HEK293 (cell line): ENCODE data around the gene TRDMT1.

Source experiments
- EGR2 ChIP-seq: fragments of 450-650 bp; formaldehyde crosslinking; IDR thresholded peaks from 2 replicates; pipeline ENCODE4 v1.5.1; 2016; ENCODE audit warnings: low read depth, missing biosample characterization, missing genetic modification characterization
- FEZF1 ChIP-seq: fragments of 450-650 bp; formaldehyde crosslinking; IDR thresholded peaks from 2 replicates; pipeline ENCODE4 v1.5.1; 2016; ENCODE audit warnings: missing biosample characterization, missing genetic modification characterization
- GLIS2 ChIP-seq: fragments of 450-650 bp; formaldehyde crosslinking; IDR thresholded peaks from 2 replicates; pipeline ENCODE4 v1.5.1; 2016; ENCODE audit warnings: missing biosample characterization, missing genetic modification characterization
- MZF1 ChIP-seq: fragments of 450-650 bp; formaldehyde crosslinking; IDR thresholded peaks from 2 replicates; pipeline ENCODE4 v1.5.1; 2017; ENCODE audit warnings: missing biosample characterization, missing genetic modification characterization, borderline replicate concordance
- PRDM1 ChIP-seq: fragments of 450-650 bp; formaldehyde crosslinking; IDR thresholded peaks from 2 replicates; pipeline ENCODE4; 2016; ENCODE audit warnings: missing biosample characterization, missing genetic modification characterization
- PRDM2 ChIP-seq: fragments of 450-650 bp; formaldehyde crosslinking; IDR thresholded peaks from 2 replicates; pipeline ENCODE4 v1.5.1; 2016; ENCODE audit warnings: missing biosample characterization, missing genetic modification characterization, borderline replicate concordance
- TRIM28 ChIP-seq: IDR thresholded peaks from 2 replicates; pipeline ENCODE4 v1.6.1; 2011; ENCODE audit warnings: low read length, control low read depth, borderline replicate concordance
- WT1 ChIP-seq: fragments of 450-650 bp; formaldehyde crosslinking; IDR thresholded peaks from 2 replicates; pipeline ENCODE4 v1.5.1; 2016; ENCODE audit warnings: missing biosample characterization, missing genetic modification characterization
- YY1 ChIP-seq: fragments of 450-650 bp; formaldehyde crosslinking; IDR thresholded peaks from 2 replicates; pipeline ENCODE4 v1.5.1; 2018; ENCODE audit warnings: missing biosample characterization, missing genetic modification characterization
- ZEB2 ChIP-seq: fragments of 450-650 bp; formaldehyde crosslinking; IDR thresholded peaks from 2 replicates; pipeline ENCODE4 v1.5.1; 2016; ENCODE audit warnings: missing biosample characterization, missing genetic modification characterization
- ZIC2 ChIP-seq: fragments of 450-650 bp; formaldehyde crosslinking; IDR thresholded peaks from 2 replicates; pipeline ENCODE4 v1.5.1; 2016; ENCODE audit warnings: missing biosample characterization, missing genetic modification characterization
- ZNF16 ChIP-seq: fragments of 450-650 bp; formaldehyde crosslinking; IDR thresholded peaks from 2 replicates; pipeline ENCODE4 v1.5.1; 2016; ENCODE audit warnings: low read depth, missing biosample characterization, missing genetic modification characterization
- ZNF362 ChIP-seq: fragments of 450-650 bp; formaldehyde crosslinking; IDR thresholded peaks from 2 replicates; pipeline ENCODE4 v1.5.1; 2016; ENCODE audit warnings: missing biosample characterization, missing genetic modification characterization
- ZNF555 ChIP-seq: fragments of 450-650 bp; formaldehyde crosslinking; conservative IDR thresholded peaks from 2 replicates; pipeline ENCODE4 v1.5.1; 2017; ENCODE audit warnings: missing biosample characterization, mild to moderate bottlenecking, missing genetic modification characterization, inconsistent platforms
- ZNF558 ChIP-seq: fragments of 450-650 bp; formaldehyde crosslinking; IDR thresholded peaks from 2 replicates; pipeline ENCODE4 v1.5.1; 2016; ENCODE audit warnings: missing biosample characterization, missing genetic modification characterization
- ZNF626 ChIP-seq: fragments of 450-650 bp; sonication (Bioruptor Pico); formaldehyde crosslinking; IDR thresholded peaks from 2 replicates; pipeline ENCODE4 v1.5.1; 2018; ENCODE audit warnings: missing biosample characterization, missing genetic modification characterization, inconsistent platforms
- ZNF629 ChIP-seq: fragments of 450-650 bp; formaldehyde crosslinking; IDR thresholded peaks from 2 replicates; pipeline ENCODE4 v1.5.1; 2017; ENCODE audit warnings: missing biosample characterization, missing genetic modification characterization
- ZSCAN16 ChIP-seq: fragments of 450-650 bp; formaldehyde crosslinking; IDR thresholded peaks from 2 replicates; pipeline ENCODE4 v1.5.1; 2016; ENCODE audit warnings: missing biosample characterization, missing genetic modification characterization
- TF ChIP-seq, protein P1 (sequence below): sonication (generic); formaldehyde crosslinking; IDR thresholded peaks from 2 replicates; pipeline ENCODE4 v1.8.1; 2022; ENCODE audit warnings: mild to moderate bottlenecking, moderate library complexity, missing genetic modification reagents
- TF ChIP-seq, protein P2 (sequence below): fragments of 450-650 bp; formaldehyde crosslinking; IDR thresholded peaks from 2 replicates; pipeline ENCODE4 v1.5.1; 2016; ENCODE audit warnings: missing biosample characterization, missing genetic modification characterization
- TF ChIP-seq, protein P3 (sequence below): fragments of 450-650 bp; formaldehyde crosslinking; IDR thresholded peaks from 2 replicates; pipeline ENCODE4 v1.5.1; 2017; ENCODE audit warnings: missing biosample characterization, missing genetic modification characterization
- TF ChIP-seq, protein P4 (sequence below): fragments of 450-650 bp; formaldehyde crosslinking; optimal IDR thresholded peaks from 2 replicates; pipeline ENCODE3; 2016; ENCODE audit warnings: missing biosample characterization, mild to moderate bottlenecking, missing genetic modification characterization
- TF ChIP-seq, protein P5 (sequence below): fragments of 450-650 bp; formaldehyde crosslinking; IDR thresholded peaks from 2 replicates; pipeline ENCODE4 v1.5.1; 2016; ENCODE audit warnings: missing biosample characterization, missing genetic modification characterization
- TF ChIP-seq, protein P6 (sequence below): fragments of 450-650 bp; formaldehyde crosslinking; IDR thresholded peaks from 2 replicates; pipeline ENCODE4 v1.5.1; 2016; ENCODE audit warnings: missing biosample characterization, missing genetic modification characterization

The TRDMT1 gene

DNA sequence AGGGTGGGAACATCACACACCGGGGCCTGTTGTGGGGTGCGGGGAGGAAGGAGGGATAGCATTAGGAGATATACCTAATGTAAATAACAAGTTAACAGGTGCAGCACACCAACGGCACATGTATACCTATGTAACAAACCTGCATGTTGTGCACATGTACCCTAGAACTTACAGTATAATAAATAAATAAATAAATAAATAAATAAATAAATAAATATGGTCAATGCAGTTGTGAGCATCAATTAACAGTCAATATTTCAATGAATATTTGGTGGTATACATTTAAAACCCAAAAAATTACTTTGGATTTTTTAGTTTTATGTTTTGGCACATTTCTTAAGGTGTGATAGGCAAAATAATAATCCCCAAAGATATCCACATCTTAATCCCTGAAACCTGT lies 15.6 kb downstream of the TRDMT1 start (continued):
- no peak for TF ChIP-seq PRDM2 (tag by site-specific recombination)
- TF ChIP-seq GLIS2 (tag by site-specific recombination): no peak
- TF ChIP-seq FEZF1 (tag by site-specific recombination): no peak
- peak; percentile 93 for TF ChIP-seq ZNF555 (tag by site-specific recombination)
- TF ChIP-seq, protein P1, sequence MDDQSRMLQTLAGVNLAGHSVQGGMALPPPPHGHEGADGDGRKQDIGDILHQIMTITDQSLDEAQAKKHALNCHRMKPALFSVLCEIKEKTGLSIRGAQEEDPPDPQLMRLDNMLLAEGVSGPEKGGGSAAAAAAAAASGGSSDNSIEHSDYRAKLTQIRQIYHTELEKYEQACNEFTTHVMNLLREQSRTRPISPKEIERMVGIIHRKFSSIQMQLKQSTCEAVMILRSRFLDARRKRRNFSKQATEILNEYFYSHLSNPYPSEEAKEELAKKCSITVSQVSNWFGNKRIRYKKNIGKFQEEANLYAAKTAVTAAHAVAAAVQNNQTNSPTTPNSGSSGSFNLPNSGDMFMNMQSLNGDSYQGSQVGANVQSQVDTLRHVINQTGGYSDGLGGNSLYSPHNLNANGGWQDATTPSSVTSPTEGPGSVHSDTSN (CRISPR knock-in tag): no peak
- TF ChIP-seq PRDM1 (tag by site-specific recombination): no peak
- no peak for TF ChIP-seq ZIC2 (tag by site-specific recombination)
- peak; percentile 56; the same call in 1 of the 2 replicates for TF ChIP-seq ZNF629
- TF ChIP-seq ZNF626 (tag by site-specific recombination): no peak
- TF ChIP-seq, protein P2, sequence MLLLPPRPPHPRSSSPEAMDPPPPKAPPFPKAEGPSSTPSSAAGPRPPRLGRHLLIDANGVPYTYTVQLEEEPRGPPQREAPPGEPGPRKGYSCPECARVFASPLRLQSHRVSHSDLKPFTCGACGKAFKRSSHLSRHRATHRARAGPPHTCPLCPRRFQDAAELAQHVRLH (tag by site-specific recombination): peak; percentile 51; the same call in 1 of the 2 replicates
- TF ChIP-seq WT1 (tag by site-specific recombination): no peak
- TF ChIP-seq ZNF558 (tag by site-specific recombination): peak; percentile 59
- TF ChIP-seq, protein P3, sequence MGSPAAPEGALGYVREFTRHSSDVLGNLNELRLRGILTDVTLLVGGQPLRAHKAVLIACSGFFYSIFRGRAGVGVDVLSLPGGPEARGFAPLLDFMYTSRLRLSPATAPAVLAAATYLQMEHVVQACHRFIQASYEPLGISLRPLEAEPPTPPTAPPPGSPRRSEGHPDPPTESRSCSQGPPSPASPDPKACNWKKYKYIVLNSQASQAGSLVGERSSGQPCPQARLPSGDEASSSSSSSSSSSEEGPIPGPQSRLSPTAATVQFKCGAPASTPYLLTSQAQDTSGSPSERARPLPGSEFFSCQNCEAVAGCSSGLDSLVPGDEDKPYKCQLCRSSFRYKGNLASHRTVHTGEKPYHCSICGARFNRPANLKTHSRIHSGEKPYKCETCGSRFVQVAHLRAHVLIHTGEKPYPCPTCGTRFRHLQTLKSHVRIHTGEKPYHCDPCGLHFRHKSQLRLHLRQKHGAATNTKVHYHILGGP (tag by site-specific recombination): no peak
- TF ChIP-seq, protein P4, sequence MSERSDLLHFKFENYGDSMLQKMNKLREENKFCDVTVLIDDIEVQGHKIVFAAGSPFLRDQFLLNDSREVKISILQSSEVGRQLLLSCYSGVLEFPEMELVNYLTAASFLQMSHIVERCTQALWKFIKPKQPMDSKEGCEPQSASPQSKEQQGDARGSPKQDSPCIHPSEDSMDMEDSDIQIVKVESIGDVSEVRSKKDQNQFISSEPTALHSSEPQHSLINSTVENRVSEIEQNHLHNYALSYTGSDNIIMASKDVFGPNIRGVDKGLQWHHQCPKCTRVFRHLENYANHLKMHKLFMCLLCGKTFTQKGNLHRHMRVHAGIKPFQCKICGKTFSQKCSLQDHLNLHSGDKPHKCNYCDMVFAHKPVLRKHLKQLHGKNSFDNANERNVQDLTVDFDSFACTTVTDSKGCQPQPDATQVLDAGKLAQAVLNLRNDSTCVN (tag by site-specific recombination): no peak
- TF ChIP-seq, protein P5, sequence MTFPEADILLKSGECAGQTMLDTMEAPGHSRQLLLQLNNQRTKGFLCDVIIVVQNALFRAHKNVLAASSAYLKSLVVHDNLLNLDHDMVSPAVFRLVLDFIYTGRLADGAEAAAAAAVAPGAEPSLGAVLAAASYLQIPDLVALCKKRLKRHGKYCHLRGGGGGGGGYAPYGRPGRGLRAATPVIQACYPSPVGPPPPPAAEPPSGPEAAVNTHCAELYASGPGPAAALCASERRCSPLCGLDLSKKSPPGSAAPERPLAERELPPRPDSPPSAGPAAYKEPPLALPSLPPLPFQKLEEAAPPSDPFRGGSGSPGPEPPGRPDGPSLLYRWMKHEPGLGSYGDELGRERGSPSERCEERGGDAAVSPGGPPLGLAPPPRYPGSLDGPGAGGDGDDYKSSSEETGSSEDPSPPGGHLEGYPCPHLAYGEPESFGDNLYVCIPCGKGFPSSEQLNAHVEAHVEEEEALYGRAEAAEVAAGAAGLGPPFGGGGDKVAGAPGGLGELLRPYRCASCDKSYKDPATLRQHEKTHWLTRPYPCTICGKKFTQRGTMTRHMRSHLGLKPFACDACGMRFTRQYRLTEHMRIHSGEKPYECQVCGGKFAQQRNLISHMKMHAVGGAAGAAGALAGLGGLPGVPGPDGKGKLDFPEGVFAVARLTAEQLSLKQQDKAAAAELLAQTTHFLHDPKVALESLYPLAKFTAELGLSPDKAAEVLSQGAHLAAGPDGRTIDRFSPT (tag by site-specific recombination): no peak
- TF ChIP-seq ZEB2 (tag by site-specific recombination): no peak
- no peak for TF ChIP-seq ZSCAN16 (tag by site-specific recombination)
- no peak for TF ChIP-seq YY1 (tag by site-specific recombination)
- TF ChIP-seq ZNF362 (tag by site-specific recombination): no peak
- no peak for TF ChIP-seq ZNF16
- peak; percentile 41; the same call in 1 of the 2 replicates for TF ChIP-seq MZF1
- TF ChIP-seq TRIM28: no peak
- TF ChIP-seq, protein P6, sequence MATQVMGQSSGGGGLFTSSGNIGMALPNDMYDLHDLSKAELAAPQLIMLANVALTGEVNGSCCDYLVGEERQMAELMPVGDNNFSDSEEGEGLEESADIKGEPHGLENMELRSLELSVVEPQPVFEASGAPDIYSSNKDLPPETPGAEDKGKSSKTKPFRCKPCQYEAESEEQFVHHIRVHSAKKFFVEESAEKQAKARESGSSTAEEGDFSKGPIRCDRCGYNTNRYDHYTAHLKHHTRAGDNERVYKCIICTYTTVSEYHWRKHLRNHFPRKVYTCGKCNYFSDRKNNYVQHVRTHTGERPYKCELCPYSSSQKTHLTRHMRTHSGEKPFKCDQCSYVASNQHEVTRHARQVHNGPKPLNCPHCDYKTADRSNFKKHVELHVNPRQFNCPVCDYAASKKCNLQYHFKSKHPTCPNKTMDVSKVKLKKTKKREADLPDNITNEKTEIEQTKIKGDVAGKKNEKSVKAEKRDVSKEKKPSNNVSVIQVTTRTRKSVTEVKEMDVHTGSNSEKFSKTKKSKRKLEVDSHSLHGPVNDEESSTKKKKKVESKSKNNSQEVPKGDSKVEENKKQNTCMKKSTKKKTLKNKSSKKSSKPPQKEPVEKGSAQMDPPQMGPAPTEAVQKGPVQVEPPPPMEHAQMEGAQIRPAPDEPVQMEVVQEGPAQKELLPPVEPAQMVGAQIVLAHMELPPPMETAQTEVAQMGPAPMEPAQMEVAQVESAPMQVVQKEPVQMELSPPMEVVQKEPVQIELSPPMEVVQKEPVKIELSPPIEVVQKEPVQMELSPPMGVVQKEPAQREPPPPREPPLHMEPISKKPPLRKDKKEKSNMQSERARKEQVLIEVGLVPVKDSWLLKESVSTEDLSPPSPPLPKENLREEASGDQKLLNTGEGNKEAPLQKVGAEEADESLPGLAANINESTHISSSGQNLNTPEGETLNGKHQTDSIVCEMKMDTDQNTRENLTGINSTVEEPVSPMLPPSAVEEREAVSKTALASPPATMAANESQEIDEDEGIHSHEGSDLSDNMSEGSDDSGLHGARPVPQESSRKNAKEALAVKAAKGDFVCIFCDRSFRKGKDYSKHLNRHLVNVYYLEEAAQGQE (tag by site-specific recombination): peak; percentile 75
- no peak for TF ChIP-seq EGR2 (tag by site-specific recombination)
